NK-92 treated with Interleukin-12 subunit alpha and Interleukin-12 subunit beta, amount 100 ng/mL, for 24 hours (cell line): ENCODE results near the gene LSP1.
"Not testable (repeated sequence)": the region's sequence is repeated elsewhere in the genome, so short reads cannot be mapped to it uniquely, and the experiment has no call there.

Experiments used
- DNase-seq: peaks from one replicate; lab custom pipeline; 2025; lab: John Stamatoyannopoulos, UW

LSP1 gene

GRCh38 chr11:1928891-1929541, 76.1 kb downstream of the LSP1 start:
- DNase-seq, result no peak

DNA sequence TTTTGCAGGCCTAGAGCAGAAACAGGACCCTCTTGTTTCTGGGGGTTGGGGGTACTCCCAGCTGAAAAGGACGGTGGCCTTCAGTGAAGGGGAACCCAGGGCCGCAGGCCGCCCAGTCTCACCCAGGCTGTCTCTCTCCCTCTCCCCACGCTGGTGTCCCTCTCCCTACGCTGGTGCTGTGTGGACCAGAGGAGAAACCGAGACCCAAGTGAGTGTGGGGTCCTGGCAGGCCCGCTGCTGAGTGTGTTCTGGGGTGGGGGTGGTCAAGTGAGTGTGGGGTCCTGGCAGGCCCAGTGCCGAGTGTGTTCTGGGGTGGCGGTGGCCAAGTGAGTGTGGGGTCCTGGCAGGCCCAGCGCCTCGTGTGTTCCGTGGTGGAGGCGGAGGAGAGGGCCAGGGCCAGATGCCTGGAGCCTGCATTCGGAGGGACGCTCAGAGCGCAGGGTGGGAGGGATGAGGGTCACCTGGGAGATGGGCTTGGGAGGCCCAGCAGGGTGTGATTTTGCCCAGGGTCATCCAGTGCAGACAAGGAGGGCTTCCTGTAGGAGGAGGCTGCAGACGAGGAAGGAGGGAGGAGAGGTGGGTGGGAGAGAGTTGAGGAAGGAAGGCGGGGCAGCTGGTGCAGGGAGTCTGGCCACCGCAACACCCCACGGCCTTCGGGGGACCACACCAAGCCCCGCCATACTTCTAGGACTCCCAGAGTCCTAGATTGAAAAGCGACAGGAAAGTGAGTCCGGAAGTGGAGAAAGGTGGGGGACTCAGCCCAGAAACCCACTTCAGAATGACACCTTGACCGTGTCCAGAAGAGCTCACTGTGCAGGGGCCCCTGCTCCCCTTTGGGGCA, 77.0 kb downstream of the LSP1 start:
- DNase-seq, result no peak

- DNase-seq, result no peak
Measured at GRCh38 chr11:1930462-1930830, 77.6 kb downstream of the LSP1 start.

DNA sequence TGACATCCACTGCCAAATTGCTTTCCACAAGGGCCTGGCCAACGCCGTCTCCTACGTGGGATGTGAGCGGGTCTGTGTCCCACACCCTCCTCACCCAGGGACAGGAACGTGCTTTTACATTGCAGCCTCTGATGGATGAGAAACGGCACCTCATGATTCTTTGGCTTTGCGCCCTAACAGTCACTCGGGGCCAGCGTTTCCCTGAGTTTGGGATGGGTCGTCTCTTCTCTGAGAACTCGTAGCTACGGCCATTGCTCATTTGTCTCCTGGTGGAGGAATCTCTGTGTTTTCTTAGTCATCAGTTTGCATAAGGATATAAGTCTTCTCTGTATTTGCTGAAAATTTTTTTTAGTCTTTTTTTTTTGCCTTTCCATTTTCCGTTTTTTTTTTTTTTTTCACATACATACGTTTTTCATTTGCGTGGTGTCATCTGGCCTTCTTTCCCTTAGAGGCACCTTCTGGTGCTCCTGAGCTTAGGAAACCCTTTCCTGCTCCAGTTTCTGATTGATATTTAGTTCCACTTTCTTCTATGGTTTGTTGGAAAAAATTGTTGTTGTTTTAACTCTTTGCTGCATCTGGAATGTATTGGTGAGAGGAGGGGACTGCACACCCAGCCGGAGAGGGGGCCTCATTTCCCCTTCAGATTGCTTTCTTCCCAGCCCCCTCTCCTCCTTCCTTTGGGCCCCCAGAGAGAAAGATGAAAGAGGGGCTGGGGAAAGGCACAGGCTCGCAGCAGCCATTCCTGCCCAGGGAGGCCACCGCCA, 78.6 kb downstream of the LSP1 start:
- DNase-seq, result no peak

DNA sequence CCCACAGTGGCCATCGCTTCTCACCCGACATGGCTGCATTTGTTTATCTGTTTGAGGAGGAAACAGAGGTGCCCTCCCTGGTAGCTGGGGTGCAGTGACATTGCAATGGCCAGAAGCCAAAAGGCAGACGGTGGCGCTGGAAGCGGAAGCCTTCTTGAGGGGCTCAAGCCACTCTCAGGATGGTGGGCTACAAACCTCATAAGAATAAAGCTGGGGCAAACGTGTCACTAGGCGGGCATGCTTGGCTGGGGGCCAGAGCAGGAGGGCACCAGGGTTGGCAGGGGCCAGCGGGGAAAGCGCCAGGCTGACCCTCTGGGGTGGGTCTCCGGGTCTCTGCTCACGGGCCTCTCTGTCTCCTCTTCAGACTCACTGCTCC, 79.2 kb downstream of the LSP1 start:
- DNase-seq, result no peak

DNA sequence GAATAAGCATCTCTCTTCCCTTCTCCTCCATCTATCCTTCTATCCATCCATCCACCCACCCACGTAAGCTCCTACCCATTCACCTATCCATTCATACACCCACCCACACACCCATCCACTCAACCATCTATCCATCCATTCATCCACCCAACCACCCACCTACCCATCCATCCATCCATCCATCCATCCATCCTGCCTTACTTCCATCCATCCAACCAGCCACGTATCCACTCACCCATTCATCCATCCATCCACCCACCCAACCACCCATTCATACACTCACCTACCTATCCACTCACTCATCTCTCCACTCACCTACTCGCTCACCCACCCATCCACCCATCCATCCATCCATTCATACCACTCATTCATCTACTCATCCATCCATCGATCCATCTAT, 79.8 kb downstream of the LSP1 start:
- DNase-seq, result no peak

- no peak for DNase-seq
Measured at GRCh38 chr11:1933416-1934334, 80.8 kb downstream of the LSP1 start.

DNA sequence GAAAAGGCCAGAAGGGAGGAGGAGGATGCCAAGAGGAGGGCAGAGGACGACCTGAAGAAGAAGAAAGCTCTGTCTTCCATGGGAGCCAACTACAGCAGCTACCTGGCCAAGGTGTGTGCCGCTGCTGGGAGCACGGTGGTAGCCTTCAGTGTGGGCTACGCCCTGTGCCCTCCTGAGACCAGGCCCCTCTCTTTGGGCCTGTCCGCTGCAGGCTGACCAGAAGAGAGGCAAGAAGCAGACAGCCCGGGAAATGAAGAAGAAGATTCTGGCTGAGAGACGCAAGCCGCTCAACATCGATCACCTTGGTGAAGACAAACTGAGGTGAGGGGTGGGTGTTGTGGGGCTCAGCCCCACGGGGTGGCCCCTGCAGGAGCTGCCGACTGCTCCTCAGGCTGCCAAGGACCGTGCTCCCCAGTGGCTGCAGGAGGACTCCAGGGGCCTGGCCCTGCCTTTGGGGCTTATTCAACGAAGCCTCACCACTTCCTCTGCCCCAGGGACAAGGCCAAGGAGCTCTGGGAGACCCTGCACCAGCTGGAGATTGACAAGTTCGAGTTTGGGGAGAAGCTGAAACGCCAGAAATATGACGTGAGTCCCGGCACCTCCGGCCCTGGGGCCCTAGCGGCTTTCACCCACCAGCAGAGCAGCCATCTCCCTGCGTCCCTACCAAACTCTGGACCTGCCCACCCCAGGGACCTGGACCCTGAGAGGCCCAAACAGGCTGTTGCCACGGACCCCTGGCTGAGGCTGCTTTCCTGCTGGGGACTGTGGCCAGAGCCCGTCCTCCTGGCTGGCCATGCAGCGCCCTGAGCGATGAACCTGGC, 81.7 kb downstream of the LSP1 start:
- DNase-seq, result no peak

DNA sequence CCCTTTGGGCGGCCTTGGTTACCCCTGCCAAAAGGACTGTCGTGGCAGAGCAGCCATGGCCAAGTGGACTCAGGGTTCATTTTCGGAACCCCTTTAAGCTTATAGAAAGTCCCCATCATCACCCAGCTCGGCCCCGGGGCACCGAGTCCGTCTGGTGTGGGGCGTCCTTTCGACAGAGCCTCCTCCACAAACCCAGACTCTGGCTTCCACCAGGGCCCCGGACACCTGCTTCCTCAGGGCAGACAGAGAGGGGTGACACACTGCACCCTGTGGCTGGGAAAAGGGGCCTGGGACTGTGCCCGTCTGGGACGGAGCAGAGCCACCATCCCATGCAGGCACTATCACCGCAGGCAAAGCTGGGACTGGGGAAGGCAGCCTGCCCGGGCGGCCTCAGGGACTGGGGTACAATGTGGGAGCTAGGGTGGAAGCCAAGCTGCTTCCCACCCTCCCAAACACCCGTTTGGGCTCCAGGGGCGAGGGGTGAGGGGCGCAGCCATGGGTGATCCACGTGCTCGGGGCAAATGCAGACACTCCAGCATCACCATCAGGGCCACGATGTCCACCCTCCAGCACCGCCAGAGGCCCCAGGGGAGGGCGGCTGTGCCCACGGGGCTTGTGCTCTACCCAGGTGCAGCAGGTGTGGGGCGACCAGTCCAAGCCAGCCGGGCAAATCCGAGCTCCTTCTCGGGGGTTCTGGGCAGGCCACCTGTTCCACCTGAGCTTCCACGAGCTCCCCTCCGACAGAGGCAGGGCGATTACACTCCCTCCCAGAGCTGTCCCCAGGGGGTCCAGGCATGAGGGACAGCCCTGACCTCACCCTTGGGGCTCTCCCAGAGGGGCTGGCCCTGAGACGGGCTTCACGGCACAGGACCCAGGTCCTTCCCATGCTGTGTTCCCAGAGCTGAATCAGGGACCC, 82.5 kb downstream of the LSP1 start:
- DNase-seq, result no peak

- DNase-seq, result no peak
Measured at GRCh38 chr11:1936072-1936780, 83.3 kb downstream of the LSP1 start.

GRCh38 chr11:1936781-1937615, 84.1 kb downstream of the LSP1 start:
- DNase-seq, result no peak

- DNase-seq, result no peak
Measured at GRCh38 chr11:1937616-1938342, 84.9 kb downstream of the LSP1 start.

- no peak for DNase-seq
Measured at GRCh38 chr11:1938343-1939005, 85.6 kb downstream of the LSP1 start.

GRCh38 chr11:1939006-1939625, 86.2 kb downstream of the LSP1 start:
- DNase-seq, result no peak

GRCh38 chr11:1939788-1940187, 86.9 kb downstream of the LSP1 start:
- DNase-seq, result not testable (repeated sequence)
